Transverse colon (tissue), 4 donors: ENCODE results near the gene IL15RA. TPM values are rescaled to one million over a fixed set of nuclear protein-coding genes. Genes with fewer than 3 reads are reported as not detected.

Source experiments
- DNase-seq: peaks from one replicate; pipeline ENCODE4 v3.0.0-alpha.2; 2019
- H3K27ac ChIP-seq, 4 donors: fragments of 200-600 bp; sonication (generic); 2 replicates each; pipeline ENCODE4 v1.5.1; 2016 to 2018; ENCODE audit warnings: inconsistent platforms in 4 of 4
- H3K27me3 ChIP-seq: fragments of 200-600 bp; sonication (generic); 2 replicates; pipeline ENCODE4 v1.5.1; 2017; ENCODE audit warnings: inconsistent platforms
- H3K36me3 ChIP-seq, 4 donors: fragments of 200-600 bp; sonication (generic); 2 replicates each; pipeline ENCODE4 v1.5.1; 2017 to 2019; ENCODE audit warnings: inconsistent platforms in 4 of 4
- H3K4me1 ChIP-seq, 4 donors: fragments of 200-600 bp; sonication (generic); 2 replicates each; pipeline ENCODE4 v1.5.1; 2017 to 2020; ENCODE audit warnings: inconsistent platforms in 4 of 4
- H3K4me3 ChIP-seq, 4 donors: fragments of 200-600 bp; sonication (generic); 1 replicate in 1 of 4; 2 replicates in 3 of 4; pipeline versions ENCODE4 v1.5.1 to v1.6.1; 2017 to 2019; ENCODE audit warnings: inconsistent platforms in 4 of 4
- H3K9me3 ChIP-seq, 2 donors: fragments of 200-600 bp; sonication (generic); 2 replicates each; pipeline ENCODE4 v1.5.1; 2017 to 2019; ENCODE audit warnings: inconsistent platforms in 2 of 2
- CTCF ChIP-seq, 5 experiments: fragments of 200-600 bp in 3 of 5; fragments of 450-650 bp in 2 of 5; sonication (generic) in 3 of 5; IDR thresholded peaks; 1 replicate in 2 of 5; 2 replicates in 3 of 5; pipeline ENCODE4 v1.5.1; 2016 to 2017; ENCODE audit warnings: antibody characterized with exemption in 5 of 5, inconsistent platforms in 3 of 5, mild to moderate bottlenecking in 2 of 5, moderate library complexity in 1 of 5
- EP300 ChIP-seq: sonication (generic); formaldehyde crosslinking; IDR thresholded peaks from one replicate; pipeline ENCODE4 v1.6.1; 2017; ENCODE audit warnings: antibody characterized with exemption, low read depth
- POLR2A ChIP-seq: fragments of 450-650 bp; IDR thresholded peaks from one replicate; pipeline ENCODE4 v1.6.1; 2016; ENCODE audit warnings: antibody characterized with exemption, mild to moderate bottlenecking, moderate library complexity
- POLR2AphosphoS5 ChIP-seq, 3 donors: sonication (generic); formaldehyde crosslinking; IDR thresholded peaks; one replicate each; pipeline ENCODE4 v1.6.1; 2016; ENCODE audit warnings: antibody characterized with exemption in 3 of 3
- WGBS, 2 donors: methylation state at CpG; one replicate each; pipeline ENCODE4 v1.1.5; 2018; ENCODE audit warnings: low coverage in 1 of 2; 5-methylcytosine and 5-hydroxymethylcytosine counted together
- in situ Hi-C, 4 donors: fragments of 200-750 bp; cut with MboI; loops; one replicate each; pipeline versions ENCODE4 v1.15.0 to v1.15.1; 2017; ENCODE audit warnings: low sequenced_read_pairs in 3 of 4, low pct_ligation_motif_present in 1 of 4, low pct_unique_long_range_greater_than_20kb in 1 of 4
- intact Hi-C: fragments of 100-400 bp; cut with DNase I; formaldehyde crosslinking; loops from one replicate; pipeline ENCODE4 v1.15.1; 2023; ENCODE audit warnings: low total_unique reads
- total RNA-seq, 4 donors: library from RNA; depleted of rRNA; stranded (reverse); fragments of >200 nt; gene quantifications; one replicate each; pipeline ENCODE4 v1.1.0, GENCODE V29; 2016

The IL15RA gene
- total RNA-seq, 4 donors from 2014 or later, result 3.7 to 58.1 (median 24.6) TPM

GRCh38 chr10:6009150-6009549 lies 31.8 kb upstream of the IL15RA start:
- Histone ChIP-seq H3K9me3 (no peaks in the 10 kb centered on the region), H3K4me3 (no peak overlapping the region), H3K27ac (peak overlapping the region in 2 of 4 donors; percentile 1 to 13), H3K36me3 (no peaks in the 10 kb centered on the region), H3K27me3 (no peaks in the 10 kb centered on the region), H3K4me1 (peaks cover 0 to 3% (median 0%) of the 10 kb centered on the region in 4 donors)
- TF ChIP-seq POLR2AphosphoS5 (IDR thresholded peaks at IDR 0.05) (no peak), POLR2A (no peak)
- DNase-seq, result no peak
- 43 to 55% methylated on average over 2 of the region's 2 CpGs for WGBS, 2 donors
- intact Hi-C loops, result no loop called here
- in situ Hi-C loops, result no loop called here

GRCh38 chr10:6008497-6009142 lies 31.3 kb upstream of the IL15RA start:
- 66 to 77% methylated on average over 4 to 5 of the region's 5 CpGs for WGBS, 2 donors
- in situ Hi-C loops, result no loop called here

DNA sequence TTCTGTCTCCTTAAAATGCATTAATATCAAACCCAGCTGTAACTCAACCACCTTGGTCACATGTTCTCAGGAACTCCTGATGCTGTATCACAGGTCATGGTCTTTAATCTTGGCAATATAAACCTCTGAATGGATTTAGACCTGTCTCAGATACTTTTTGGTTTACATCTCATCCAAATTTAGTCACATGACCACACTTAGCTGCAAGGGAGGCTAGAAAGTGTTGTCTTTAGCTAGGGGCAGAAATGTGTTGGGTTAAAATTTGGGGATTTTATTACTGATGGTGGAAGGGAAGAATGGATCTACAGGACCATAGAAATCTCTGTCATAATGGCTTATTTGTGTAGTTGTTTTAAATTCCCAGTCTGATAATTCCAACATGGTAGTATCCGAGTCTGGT lies 29.6 kb upstream of the IL15RA start:
- Histone ChIP-seq H3K9me3 (no peaks in the 10 kb centered on the region), H3K36me3 (no peaks in the 10 kb centered on the region), H3K27ac (no peak overlapping the region), H3K4me1 (no peaks in the 10 kb centered on the region), H3K4me3 (no peak overlapping the region), H3K27me3 (no peaks in the 10 kb centered on the region)
- 100% methylated on average over 1 of the region's 1 CpG for WGBS, 2 donors
- in situ Hi-C loops, result no loop called here
- DNase-seq, result no peak
- TF ChIP-seq POLR2AphosphoS5 (IDR thresholded peaks at IDR 0.05), result no peak
- no peak for TF ChIP-seq POLR2A
- TF ChIP-seq EP300, result no peak
- TF ChIP-seq CTCF (IDR thresholded peaks at IDR 0.05), result no peak
- intact Hi-C loops, result no loop called here

More at GRCh38 chr10:6008497-6009142, 31.3 kb upstream of the IL15RA start:
- TF ChIP-seq EP300 (no peak), CTCF (IDR thresholded peaks at IDR 0.05) (no peak), POLR2A (no peak), POLR2AphosphoS5 (IDR thresholded peaks at IDR 0.05) (no peak)
- H3K27me3 ChIP-seq, result no peaks in the 10 kb centered on the region
- no peak overlapping the region for H3K4me3 ChIP-seq
- no peaks in the 10 kb centered on the region for H3K9me3 ChIP-seq
- intact Hi-C loops, result no loop called here
- no peaks in the 10 kb centered on the region for H3K4me1 ChIP-seq
- peak overlapping the region in 2 of 4 donors; percentile 1 to 13 for H3K27ac ChIP-seq
- DNase-seq, result no peak
- H3K36me3 ChIP-seq, result no peaks in the 10 kb centered on the region

GRCh38 chr10:6006546-6006945 lies 29.2 kb upstream of the IL15RA start:
- Histone ChIP-seq H3K4me3 (no peak overlapping the region), H3K36me3 (no peaks in the 10 kb centered on the region), H3K27ac (no peak overlapping the region), H3K4me1 (no peaks in the 10 kb centered on the region), H3K27me3 (no peaks in the 10 kb centered on the region), H3K9me3 (no peaks in the 10 kb centered on the region)
- in situ Hi-C loops, result no loop called here
- no peak for DNase-seq
- TF ChIP-seq CTCF (IDR thresholded peaks at IDR 0.05) (no peak), EP300 (no peak), POLR2AphosphoS5 (IDR thresholded peaks at IDR 0.05) (no peak), POLR2A (no peak)
- intact Hi-C loops, result no loop called here
- WGBS, 2 donors, result 88 to 93% methylated on average over 3 of the region's 3 CpGs
